ENCODE results near the gene CYP26B1. TPM values are rescaled to one million over a fixed set of nuclear protein-coding genes. Genes with fewer than 3 reads are reported as not detected.

The CYP26B1 gene
- total RNA-seq, 2 experiments from 2014 or later = not detected

DNA sequence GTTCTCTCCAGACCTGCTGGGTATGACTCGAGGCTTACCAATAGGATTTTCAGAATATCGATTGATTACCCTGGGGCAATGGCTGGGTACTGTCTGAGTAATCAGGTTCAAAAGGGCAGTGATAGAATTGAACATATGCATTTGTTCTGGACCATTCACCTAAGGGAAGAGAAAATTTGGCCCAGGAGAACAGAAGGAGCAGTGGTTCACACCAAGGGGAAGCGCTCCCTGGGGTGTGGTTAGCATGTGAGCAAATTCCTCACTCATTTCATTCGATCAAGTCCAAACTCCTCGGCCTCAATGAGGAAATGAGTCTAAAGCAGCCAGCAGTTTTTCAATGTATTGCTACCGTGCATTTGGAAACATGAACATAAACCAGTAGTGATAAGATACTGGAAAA lies 55.6 kb downstream of the CYP26B1 start:
- Histone ChIP-seq H3K79me2 (ENCODE audit: insufficient read depth, low read depth, low read length) (no peaks in the 10 kb centered on the region), H4K20me1 (ENCODE audit: insufficient read depth, low read length) (no peaks in the 10 kb centered on the region), H3K4me1 (ENCODE audit: insufficient read depth, low read length, poor library complexity, severe bottlenecking) (no peaks in the 10 kb centered on the region), H3K27ac (ENCODE audit: low read depth, low read length, poor library complexity, severe bottlenecking) (no peak overlapping the region), H3K4me3 (ENCODE audit: low read depth, low read length, poor library complexity, severe bottlenecking) (no peak overlapping the region), H3K9me2 (ENCODE audit: insufficient read depth, low read length) (no peaks in the 10 kb centered on the region), H3K9me3 (ENCODE audit: low read length) (no peaks in the 10 kb centered on the region), H2AFZ (ENCODE audit: low read length) (no peak overlapping the region), H3K4me2 (ENCODE audit: low read length) (no peak overlapping the region), H3K36me3 (ENCODE audit: insufficient read depth, low read length) (no peaks in the 10 kb centered on the region)
- TF ChIP-seq, protein P1, sequence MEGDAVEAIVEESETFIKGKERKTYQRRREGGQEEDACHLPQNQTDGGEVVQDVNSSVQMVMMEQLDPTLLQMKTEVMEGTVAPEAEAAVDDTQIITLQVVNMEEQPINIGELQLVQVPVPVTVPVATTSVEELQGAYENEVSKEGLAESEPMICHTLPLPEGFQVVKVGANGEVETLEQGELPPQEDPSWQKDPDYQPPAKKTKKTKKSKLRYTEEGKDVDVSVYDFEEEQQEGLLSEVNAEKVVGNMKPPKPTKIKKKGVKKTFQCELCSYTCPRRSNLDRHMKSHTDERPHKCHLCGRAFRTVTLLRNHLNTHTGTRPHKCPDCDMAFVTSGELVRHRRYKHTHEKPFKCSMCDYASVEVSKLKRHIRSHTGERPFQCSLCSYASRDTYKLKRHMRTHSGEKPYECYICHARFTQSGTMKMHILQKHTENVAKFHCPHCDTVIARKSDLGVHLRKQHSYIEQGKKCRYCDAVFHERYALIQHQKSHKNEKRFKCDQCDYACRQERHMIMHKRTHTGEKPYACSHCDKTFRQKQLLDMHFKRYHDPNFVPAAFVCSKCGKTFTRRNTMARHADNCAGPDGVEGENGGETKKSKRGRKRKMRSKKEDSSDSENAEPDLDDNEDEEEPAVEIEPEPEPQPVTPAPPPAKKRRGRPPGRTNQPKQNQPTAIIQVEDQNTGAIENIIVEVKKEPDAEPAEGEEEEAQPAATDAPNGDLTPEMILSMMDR (conservative IDR thresholded peaks at IDR 0.05; ENCODE audit: low read length) = no peak
- TF ChIP-seq EZH2phosphoT487 (IDR thresholded peaks at IDR 0.05; ENCODE audit: borderline replicate concordance, low read depth, low read length) = no peak
- POLR2A ChIA-PET = no interaction called here
- CTCF ChIA-PET (ENCODE audit: unreplicated experiment) = no interaction called here
- BruUV-seq (replicated peaks) = no TSS peak
- intact Hi-C loops (cut with micrococcal nuclease; ENCODE audit: unreplicated experiment) = no loop called here
- no peak for DNase-seq (ENCODE audit: low spot score)

DNA sequence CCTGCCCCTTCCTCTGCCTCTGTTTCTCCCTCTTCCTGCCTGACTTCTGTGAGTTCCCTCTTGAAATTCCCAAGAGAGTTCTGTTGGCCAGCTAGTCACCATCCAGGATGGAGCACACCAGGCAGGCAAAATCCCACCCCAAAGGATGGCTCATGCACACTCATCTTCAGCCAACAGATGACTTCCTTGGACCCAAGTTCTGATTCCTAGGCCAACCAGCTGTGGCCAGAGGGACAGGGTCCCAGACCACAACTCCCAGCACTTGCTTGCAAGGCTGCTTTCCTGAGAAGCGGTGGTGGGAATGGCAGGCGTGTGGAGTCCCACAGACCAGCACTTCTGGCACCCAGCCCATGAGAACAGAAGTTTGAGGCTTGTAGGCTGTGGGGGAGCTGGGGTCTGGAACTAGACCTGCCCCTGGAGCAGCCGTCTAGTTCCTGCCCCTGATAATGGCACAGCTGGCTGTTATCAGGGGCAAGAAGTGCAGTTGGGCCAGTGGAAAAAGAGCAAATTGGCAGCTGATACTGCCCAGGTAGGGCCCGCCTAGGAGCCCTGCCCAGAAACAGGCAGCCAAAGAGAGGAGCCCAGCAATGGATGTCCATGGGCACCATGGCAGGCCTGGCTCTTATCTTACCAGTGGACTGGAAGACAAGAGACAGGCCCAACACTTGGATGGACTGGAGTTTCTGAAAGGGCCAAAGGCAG lies 56.7 kb downstream of the CYP26B1 start:
- no peaks in the 10 kb centered on the region for H3K79me2 ChIP-seq (ENCODE audit: insufficient read depth, low read depth, low read length)
- H3K36me3 ChIP-seq (ENCODE audit: insufficient read depth, low read length) = no peaks in the 10 kb centered on the region
- H3K9me3 ChIP-seq (ENCODE audit: low read length) = no peaks in the 10 kb centered on the region
- CTCF ChIA-PET (ENCODE audit: unreplicated experiment) = no interaction called here
- POLR2A ChIA-PET = no interaction called here
- no TSS peak for BruUV-seq (replicated peaks)
- TF ChIP-seq, protein P1 (conservative IDR thresholded peaks at IDR 0.05; ENCODE audit: low read length) = no peak
- TF ChIP-seq EZH2phosphoT487 (IDR thresholded peaks at IDR 0.05; ENCODE audit: borderline replicate concordance, low read depth, low read length) = no peak
- H3K4me2 ChIP-seq (ENCODE audit: low read length) = no peak overlapping the region
- intact Hi-C loops (cut with micrococcal nuclease; ENCODE audit: unreplicated experiment) = no loop called here
- no peak overlapping the region for H3K4me3 ChIP-seq (ENCODE audit: low read depth, low read length, poor library complexity, severe bottlenecking)
- H4K20me1 ChIP-seq (ENCODE audit: insufficient read depth, low read length) = no peaks in the 10 kb centered on the region
- no peak for DNase-seq (ENCODE audit: low spot score)
- no peak overlapping the region for H2AFZ ChIP-seq (ENCODE audit: low read length)
- H3K27ac ChIP-seq (ENCODE audit: low read depth, low read length, poor library complexity, severe bottlenecking) = no peak overlapping the region
- H3K9me2 ChIP-seq (ENCODE audit: insufficient read depth, low read length) = no peaks in the 10 kb centered on the region
- H3K4me1 ChIP-seq (ENCODE audit: insufficient read depth, low read length, poor library complexity, severe bottlenecking) = no peaks in the 10 kb centered on the region

DNA sequence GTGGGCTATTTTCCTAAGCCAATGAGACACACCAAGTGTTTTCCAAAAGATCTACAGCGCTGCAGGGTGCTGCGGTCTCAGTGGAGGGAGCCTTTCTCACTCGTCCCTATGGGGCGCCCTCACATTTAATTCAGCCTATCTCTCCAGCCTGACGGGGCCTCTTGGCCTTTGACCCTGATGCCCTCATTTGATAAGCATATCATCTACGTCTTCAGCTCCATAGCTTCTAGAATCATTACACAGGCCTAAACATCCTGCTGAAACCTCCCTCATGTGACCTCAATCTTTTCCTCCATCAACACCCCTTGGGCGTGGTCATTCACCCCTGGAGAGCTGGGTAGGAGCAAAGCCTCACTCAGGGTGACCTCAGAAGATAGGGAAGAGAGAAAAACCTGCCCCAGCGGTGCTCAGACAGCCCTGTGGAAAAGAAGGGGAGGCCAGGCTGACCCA lies 57.4 kb downstream of the CYP26B1 start:
- TF ChIP-seq, protein P1 (conservative IDR thresholded peaks at IDR 0.05; ENCODE audit: low read length) = no peak
- no peak for TF ChIP-seq EZH2phosphoT487 (IDR thresholded peaks at IDR 0.05; ENCODE audit: borderline replicate concordance, low read depth, low read length)
- no peak for DNase-seq (ENCODE audit: low spot score)
- intact Hi-C loops (cut with micrococcal nuclease; ENCODE audit: unreplicated experiment) = no loop called here
- Histone ChIP-seq H4K20me1 (ENCODE audit: insufficient read depth, low read length) (no peaks in the 10 kb centered on the region), H3K27ac (ENCODE audit: low read depth, low read length, poor library complexity, severe bottlenecking) (no peak overlapping the region), H3K4me1 (ENCODE audit: insufficient read depth, low read length, poor library complexity, severe bottlenecking) (no peaks in the 10 kb centered on the region), H2AFZ (ENCODE audit: low read length) (no peak overlapping the region), H3K9me2 (ENCODE audit: insufficient read depth, low read length) (no peaks in the 10 kb centered on the region), H3K4me2 (ENCODE audit: low read length) (no peak overlapping the region), H3K79me2 (ENCODE audit: insufficient read depth, low read depth, low read length) (no peaks in the 10 kb centered on the region), H3K4me3 (ENCODE audit: low read depth, low read length, poor library complexity, severe bottlenecking) (no peak overlapping the region), H3K9me3 (ENCODE audit: low read length) (no peaks in the 10 kb centered on the region), H3K36me3 (ENCODE audit: insufficient read depth, low read length) (no peaks in the 10 kb centered on the region)
- no TSS peak for BruUV-seq (replicated peaks)
- ChIA-PET CTCF (ENCODE audit: unreplicated experiment) (no interaction called here), POLR2A (no interaction called here)

All from OCI-LY7 (cell line).